ENCODE measurements around the gene USH2A.

Gene USH2A, protein sequence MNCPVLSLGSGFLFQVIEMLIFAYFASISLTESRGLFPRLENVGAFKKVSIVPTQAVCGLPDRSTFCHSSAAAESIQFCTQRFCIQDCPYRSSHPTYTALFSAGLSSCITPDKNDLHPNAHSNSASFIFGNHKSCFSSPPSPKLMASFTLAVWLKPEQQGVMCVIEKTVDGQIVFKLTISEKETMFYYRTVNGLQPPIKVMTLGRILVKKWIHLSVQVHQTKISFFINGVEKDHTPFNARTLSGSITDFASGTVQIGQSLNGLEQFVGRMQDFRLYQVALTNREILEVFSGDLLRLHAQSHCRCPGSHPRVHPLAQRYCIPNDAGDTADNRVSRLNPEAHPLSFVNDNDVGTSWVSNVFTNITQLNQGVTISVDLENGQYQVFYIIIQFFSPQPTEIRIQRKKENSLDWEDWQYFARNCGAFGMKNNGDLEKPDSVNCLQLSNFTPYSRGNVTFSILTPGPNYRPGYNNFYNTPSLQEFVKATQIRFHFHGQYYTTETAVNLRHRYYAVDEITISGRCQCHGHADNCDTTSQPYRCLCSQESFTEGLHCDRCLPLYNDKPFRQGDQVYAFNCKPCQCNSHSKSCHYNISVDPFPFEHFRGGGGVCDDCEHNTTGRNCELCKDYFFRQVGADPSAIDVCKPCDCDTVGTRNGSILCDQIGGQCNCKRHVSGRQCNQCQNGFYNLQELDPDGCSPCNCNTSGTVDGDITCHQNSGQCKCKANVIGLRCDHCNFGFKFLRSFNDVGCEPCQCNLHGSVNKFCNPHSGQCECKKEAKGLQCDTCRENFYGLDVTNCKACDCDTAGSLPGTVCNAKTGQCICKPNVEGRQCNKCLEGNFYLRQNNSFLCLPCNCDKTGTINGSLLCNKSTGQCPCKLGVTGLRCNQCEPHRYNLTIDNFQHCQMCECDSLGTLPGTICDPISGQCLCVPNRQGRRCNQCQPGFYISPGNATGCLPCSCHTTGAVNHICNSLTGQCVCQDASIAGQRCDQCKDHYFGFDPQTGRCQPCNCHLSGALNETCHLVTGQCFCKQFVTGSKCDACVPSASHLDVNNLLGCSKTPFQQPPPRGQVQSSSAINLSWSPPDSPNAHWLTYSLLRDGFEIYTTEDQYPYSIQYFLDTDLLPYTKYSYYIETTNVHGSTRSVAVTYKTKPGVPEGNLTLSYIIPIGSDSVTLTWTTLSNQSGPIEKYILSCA (N-terminal part only)

DNA sequence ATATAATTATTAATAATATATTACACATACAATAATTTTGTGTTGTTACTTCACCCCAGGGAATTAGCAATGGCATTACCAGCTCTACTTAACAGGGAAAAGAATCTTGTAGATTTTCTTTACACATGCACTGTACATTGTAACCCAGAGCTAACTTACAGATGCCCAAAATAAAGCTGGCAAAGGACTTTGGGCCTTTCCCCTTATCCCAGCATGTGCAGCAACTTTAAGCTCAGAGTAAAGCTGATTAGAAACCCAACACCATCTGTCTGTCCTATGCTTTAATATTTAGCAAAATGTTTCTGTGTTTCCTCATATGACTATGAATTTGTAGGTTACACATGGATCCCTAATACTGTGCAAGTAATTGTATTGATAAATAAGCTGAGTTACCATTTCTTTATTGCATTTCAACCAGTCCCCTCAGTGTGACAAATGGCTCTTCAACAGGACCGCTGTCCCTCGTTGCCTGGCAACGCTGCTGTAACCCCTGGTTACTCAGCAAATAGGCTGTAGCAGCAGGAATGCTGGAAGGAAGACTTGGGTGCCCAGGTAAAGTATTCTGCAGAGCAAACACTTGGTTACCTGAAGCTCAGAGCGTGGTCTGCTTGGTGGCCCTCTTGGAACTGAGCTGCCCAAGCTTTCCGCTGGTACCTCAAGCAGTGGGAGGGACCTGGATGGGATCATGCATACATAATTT, at the start of gene USH2A:
Gene USH2A, minus strand, starts transcription at position 628 of the 700 bp plus-strand sequence. CDS start 1,112 bp downstream, outside the sequence.
- H3K27me3 Mint-ChIP-seq (ENCODE audit: low read depth) = no peaks in the 10 kb centered on the region
- no peak within 1 kb of the TSS for H3K27ac Mint-ChIP-seq
- peaks cover 4% of the 10 kb centered on the region for H3K9me3 Mint-ChIP-seq
- H3K4me3 Mint-ChIP-seq = no peak within 1 kb of the TSS
- H3K36me3 Mint-ChIP-seq (ENCODE audit: low read depth) = no peaks in the 10 kb centered on the region
- H3K4me1 Mint-ChIP-seq (ENCODE audit: low read depth) = no peaks in the 10 kb centered on the region

DNA sequence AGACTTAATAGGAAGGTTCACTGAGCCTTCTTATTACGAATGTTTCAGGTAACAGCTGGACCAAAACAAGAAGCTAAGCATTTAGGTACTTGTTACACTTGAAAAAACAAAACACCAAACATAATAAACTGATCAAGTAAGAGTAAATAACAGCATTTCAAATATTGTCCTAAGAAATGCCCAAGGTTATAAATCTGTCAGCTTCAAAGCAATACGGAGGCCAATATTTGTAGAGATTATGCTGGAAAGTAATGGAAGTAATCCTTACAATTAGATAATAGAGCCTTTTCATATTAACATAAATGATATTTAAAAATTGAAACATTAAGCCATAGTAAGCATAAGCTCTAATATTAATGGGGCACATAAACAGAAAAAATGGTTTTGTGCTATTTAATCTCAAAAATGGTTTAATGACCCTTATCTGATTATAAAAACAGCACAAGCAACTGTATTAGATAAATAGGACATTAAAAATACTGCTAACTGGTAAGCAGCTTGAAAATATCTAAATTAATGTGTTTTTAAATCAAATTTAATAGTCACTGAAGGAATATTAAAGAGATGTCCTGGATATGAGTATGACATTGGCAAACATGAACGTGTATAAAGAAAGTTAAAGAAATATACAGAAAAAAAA, 43.0 kb upstream of the USH2A start:
- H3K27ac Mint-ChIP-seq = no peak overlapping the region
- H3K4me3 Mint-ChIP-seq = no peak overlapping the region
- no peaks in the 10 kb centered on the region for H3K4me1 Mint-ChIP-seq (ENCODE audit: low read depth)
- no peaks in the 10 kb centered on the region for H3K36me3 Mint-ChIP-seq (ENCODE audit: low read depth)
- no peaks in the 10 kb centered on the region for H3K27me3 Mint-ChIP-seq (ENCODE audit: low read depth)
- no peaks in the 10 kb centered on the region for H3K9me3 Mint-ChIP-seq

DNA sequence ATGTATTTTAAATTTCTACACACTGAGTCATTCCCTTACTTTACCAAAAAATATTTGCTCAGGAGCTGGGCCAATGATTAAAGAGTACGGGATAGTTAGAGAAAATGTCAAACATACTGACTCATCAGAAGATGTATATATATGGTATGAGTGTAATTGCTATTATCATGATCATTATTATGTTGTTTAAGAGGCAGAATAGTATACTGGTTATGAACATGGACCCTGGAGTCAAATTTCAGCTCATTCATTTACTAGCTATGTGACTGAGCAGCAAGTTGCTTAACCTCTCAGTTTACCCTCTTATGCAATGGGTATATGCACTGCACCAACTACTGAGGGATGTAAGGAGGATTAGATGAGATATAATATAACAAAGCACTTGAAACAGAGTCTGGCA, 41.2 kb upstream of the USH2A start:
- Mint-ChIP-seq H3K9me3 (no peaks in the 10 kb centered on the region), H3K27me3 (ENCODE audit: low read depth) (no peaks in the 10 kb centered on the region), H3K4me1 (ENCODE audit: low read depth) (no peaks in the 10 kb centered on the region), H3K4me3 (no peak overlapping the region), H3K27ac (no peak overlapping the region), H3K36me3 (ENCODE audit: low read depth) (no peaks in the 10 kb centered on the region)

DNA sequence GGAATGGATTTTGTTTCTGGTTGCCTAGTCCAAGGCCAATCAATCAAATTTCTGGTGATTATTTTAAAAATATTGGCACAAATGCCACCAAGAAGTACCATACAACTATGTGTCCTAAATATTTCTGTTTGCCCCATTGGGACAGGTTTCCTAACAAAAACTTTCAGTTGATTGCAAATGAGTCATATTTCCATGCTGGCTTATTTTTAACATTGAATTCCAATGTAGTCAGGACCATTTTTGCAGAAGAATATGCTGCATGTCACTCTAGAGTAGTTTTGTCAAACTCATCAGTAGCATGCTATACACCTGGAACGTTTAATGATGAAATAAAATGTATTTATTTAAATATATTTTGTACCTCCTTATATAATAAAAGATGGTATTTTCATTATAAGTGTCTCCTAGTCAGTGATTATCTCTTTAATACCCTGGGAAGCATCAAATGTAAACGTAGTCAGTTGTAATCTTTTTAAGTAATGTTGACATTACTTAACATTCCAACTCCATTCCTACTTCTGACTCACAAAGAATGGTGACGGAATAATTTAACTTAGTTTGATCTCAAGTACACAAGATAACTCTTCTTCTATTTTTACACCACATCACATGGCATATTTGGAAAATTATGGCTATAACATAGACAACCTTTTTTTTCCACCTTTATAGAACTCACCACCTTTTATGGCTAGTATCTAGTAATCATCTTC, 39.0 kb upstream of the USH2A start:
- no peak overlapping the region for H3K4me3 Mint-ChIP-seq
- no peaks in the 10 kb centered on the region for H3K36me3 Mint-ChIP-seq (ENCODE audit: low read depth)
- no peak overlapping the region for H3K27ac Mint-ChIP-seq
- H3K4me1 Mint-ChIP-seq (ENCODE audit: low read depth) = no peaks in the 10 kb centered on the region
- no peaks in the 10 kb centered on the region for H3K27me3 Mint-ChIP-seq (ENCODE audit: low read depth)
- no peaks in the 10 kb centered on the region for H3K9me3 Mint-ChIP-seq

DNA sequence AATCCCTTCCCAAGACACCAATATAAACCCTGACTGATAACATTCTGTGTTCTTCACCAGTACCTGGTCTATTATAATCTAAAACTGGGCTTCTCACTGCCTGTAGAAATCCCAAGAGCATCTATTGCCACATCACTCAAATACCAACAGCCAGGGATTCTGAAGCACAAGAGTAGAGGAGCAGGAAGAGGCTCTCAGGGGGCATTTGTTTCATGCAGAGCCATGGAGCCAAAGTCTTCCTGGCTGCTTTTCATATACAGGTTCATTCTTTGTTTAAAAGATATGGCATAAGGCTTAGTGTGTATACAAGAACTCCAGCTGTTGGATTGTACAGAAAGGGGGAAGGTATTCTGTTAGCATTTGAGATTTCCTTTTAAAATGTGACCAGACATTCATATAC, 38.2 kb upstream of the USH2A start:
- no peaks in the 10 kb centered on the region for H3K36me3 Mint-ChIP-seq (ENCODE audit: low read depth)
- H3K27me3 Mint-ChIP-seq (ENCODE audit: low read depth) = no peaks in the 10 kb centered on the region
- no peak overlapping the region for H3K27ac Mint-ChIP-seq

DNA sequence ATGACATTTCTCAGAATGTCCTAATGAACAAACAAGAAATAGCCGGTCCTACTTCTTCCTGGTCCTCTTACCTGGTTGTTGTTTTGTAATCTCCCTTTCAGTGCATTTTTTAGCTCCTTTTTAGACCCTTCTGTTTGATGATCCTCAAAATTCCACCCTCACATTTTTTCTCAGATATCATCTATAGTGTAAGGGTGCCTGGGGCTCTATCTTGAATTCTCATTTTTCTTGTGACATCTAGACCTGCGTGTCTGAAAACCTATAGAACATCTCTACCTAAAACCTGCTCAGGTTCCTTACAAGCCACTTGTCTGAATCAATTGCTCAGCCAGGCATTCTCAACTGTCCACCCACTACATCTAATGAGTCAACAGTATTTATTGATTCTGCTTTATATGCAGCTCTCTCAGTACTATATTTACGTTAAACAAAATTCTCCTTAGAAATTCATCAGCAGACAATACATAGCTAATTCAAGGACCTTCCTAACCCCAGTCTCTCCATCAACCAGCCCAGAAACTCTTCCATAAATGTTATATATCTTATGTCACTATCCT, 36.5 kb upstream of the USH2A start:
- Mint-ChIP-seq H3K27me3 (ENCODE audit: low read depth) (no peaks in the 10 kb centered on the region), H3K27ac (no peak overlapping the region), H3K4me1 (ENCODE audit: low read depth) (no peaks in the 10 kb centered on the region), H3K9me3 (no peaks in the 10 kb centered on the region), H3K4me3 (no peak overlapping the region), H3K36me3 (ENCODE audit: low read depth) (no peaks in the 10 kb centered on the region)

More for the DNA sequence above, 38.2 kb upstream of the USH2A start:
- no peaks in the 10 kb centered on the region for H3K4me1 Mint-ChIP-seq (ENCODE audit: low read depth)
- H3K9me3 Mint-ChIP-seq = no peaks in the 10 kb centered on the region
- no peak overlapping the region for H3K4me3 Mint-ChIP-seq

DNA sequence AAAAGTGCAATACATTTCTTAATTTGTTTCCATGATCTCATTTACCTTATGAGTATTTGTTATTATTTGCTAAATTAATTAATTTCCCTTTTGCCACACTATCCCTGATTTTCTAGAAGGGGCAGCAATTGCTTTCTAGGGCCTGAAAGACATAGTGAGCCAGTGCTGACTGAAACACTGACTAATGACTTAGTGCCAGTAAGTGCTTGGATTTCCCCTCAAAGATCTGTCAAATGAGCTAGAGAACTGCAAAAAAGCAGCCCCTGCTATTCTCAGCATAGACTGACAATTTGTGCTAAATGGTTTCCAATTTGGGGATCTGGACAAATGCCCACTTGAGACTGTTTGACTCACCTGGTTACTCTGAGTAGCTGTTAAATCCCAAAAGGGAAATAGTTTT, 35.6 kb upstream of the USH2A start:
- Mint-ChIP-seq H3K27me3 (ENCODE audit: low read depth) (no peaks in the 10 kb centered on the region), H3K36me3 (ENCODE audit: low read depth) (no peaks in the 10 kb centered on the region), H3K4me1 (ENCODE audit: low read depth) (no peaks in the 10 kb centered on the region), H3K9me3 (no peaks in the 10 kb centered on the region), H3K4me3 (no peak overlapping the region), H3K27ac (no peak overlapping the region)

DNA sequence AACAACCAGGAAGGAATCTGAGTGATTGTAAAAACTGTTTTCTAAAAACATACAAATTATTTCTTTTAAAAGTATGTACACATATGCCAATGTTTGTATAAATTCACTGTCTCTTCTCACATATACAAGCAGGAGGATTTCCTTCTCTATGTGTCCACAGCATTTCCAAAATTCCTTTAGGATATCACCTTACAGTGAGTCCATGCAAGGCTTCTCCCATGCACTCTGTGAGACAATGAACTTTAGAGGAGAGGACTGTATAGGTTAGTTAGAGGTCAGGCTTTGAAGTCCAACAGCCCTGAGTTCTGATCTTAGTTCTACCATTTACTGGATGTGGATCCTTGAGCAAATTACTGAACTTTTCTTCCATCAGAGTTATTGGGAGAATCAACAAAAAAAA, 34.1 kb upstream of the USH2A start:
- Mint-ChIP-seq H3K36me3 (ENCODE audit: low read depth) (no peaks in the 10 kb centered on the region), H3K4me3 (no peak overlapping the region), H3K27me3 (ENCODE audit: low read depth) (no peaks in the 10 kb centered on the region), H3K4me1 (ENCODE audit: low read depth) (no peaks in the 10 kb centered on the region), H3K9me3 (no peaks in the 10 kb centered on the region), H3K27ac (no peak overlapping the region)

DNA sequence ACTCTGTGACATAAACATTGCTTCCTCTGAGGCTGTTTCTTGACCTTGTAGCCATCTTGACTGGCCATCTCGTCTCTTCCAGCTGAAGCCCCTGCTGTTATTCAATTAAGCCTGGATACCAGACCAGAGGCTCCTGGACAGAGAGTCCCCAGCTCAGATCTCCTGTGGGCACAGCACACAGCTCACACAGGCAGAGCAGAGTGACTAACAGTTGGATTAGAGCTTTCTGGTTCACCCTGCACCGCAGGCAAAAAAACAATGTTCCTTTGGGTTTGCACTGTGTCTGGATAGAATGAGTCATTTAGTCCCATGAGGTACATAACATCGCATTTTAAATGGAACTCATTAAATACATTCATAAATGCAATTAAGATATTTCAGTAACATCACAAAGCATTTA, 33.4 kb upstream of the USH2A start:
- H3K4me3 Mint-ChIP-seq = no peak overlapping the region
- no peaks in the 10 kb centered on the region for H3K36me3 Mint-ChIP-seq (ENCODE audit: low read depth)
- H3K9me3 Mint-ChIP-seq = no peaks in the 10 kb centered on the region
- H3K4me1 Mint-ChIP-seq (ENCODE audit: low read depth) = no peaks in the 10 kb centered on the region
- H3K27ac Mint-ChIP-seq = no peak overlapping the region
- H3K27me3 Mint-ChIP-seq (ENCODE audit: low read depth) = no peaks in the 10 kb centered on the region

DNA sequence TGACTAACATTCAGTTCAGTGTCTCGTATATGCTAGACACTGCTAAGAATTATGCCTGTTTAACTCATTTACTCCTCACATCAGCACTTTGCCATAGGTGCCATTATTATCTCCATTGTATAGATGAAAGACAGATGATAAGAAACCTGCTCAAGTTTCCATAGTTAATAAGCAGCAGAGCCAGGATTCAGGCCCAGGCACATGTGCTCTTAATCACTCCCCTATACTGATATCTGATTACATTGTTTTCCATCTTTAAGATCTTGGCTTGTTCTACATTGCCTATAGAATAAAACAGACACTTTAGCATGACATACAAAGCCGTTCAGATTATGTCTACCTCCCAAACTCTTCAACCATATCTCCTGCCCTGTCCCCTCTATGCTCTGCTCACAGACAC, 30.5 kb upstream of the USH2A start:
- no peaks in the 10 kb centered on the region for H3K4me1 Mint-ChIP-seq (ENCODE audit: low read depth)
- H3K36me3 Mint-ChIP-seq (ENCODE audit: low read depth) = no peaks in the 10 kb centered on the region
- no peak overlapping the region for H3K27ac Mint-ChIP-seq
- H3K9me3 Mint-ChIP-seq = no peaks in the 10 kb centered on the region
- no peak overlapping the region for H3K4me3 Mint-ChIP-seq
- no peaks in the 10 kb centered on the region for H3K27me3 Mint-ChIP-seq (ENCODE audit: low read depth)

DNA sequence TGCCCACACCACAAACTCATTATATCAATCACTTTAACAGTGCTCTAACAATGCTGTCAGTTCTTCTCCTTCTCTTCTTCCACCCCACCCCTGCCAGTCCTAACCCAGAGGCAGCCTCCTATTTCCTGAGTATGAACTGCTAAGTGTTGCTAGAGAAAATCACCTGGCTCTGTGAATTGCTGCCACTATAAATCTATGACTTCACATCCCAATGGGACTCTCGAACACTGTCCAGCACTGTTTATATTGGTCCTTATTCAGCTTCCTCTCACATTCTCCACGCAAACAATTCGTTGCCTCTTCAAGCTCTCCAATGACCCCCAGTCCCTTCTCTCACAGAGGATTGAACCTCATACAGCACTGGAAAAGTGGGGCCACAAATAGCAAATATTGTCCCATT, 27.0 kb upstream of the USH2A start:
- no peaks in the 10 kb centered on the region for H3K27me3 Mint-ChIP-seq (ENCODE audit: low read depth)
- H3K4me1 Mint-ChIP-seq (ENCODE audit: low read depth) = no peaks in the 10 kb centered on the region
- no peaks in the 10 kb centered on the region for H3K36me3 Mint-ChIP-seq (ENCODE audit: low read depth)
- no peak overlapping the region for H3K4me3 Mint-ChIP-seq
- peaks cover 5% of the 10 kb centered on the region for H3K9me3 Mint-ChIP-seq
- H3K27ac Mint-ChIP-seq = no peak overlapping the region

DNA sequence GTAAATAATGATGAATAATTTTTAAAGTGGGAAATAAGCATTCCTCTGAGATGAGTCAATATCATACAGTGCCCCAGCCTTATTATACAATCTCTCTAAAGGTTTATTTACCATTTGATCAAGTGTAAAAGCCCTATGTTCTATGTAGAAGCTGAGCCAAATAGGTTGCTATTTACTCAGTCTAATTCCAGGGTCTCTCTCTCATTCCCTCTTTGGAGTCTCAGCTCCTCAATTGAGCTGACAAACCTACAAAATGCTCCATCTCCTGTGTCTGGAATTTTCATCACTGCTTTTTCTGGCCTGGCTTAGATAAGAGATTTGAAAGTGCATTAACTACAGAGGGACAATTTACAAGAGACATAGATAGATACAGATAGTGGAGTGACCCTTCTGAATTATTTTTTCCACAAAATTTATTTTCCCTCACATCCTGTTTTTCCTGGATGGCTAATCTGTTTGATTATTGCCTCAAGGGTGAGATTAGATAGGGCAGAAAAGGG, 24.8 kb upstream of the USH2A start:
- Mint-ChIP-seq H3K9me3 (peaks cover 5% of the 10 kb centered on the region), H3K4me1 (ENCODE audit: low read depth) (no peaks in the 10 kb centered on the region), H3K27ac (no peak overlapping the region)

DNA sequence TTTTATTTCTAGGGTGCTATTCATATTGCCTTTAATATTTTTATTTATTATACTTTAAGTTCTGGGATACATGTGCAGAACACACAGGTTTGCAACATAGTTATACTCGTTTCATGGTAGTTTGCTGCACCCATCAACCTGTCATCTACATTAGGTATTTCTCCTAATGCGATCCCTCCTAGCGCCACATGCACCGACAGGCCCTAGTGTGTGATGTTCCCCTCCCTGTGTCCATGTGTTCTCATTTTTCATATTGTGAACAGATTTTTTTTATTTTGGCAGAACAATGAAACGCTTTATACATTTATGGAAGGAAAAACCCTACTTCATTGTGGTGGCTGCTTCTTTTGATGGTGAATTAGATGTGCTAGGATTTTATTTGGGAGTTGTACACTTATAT, 14.4 kb upstream of the USH2A start:
- no peaks in the 10 kb centered on the region for H3K9me3 Mint-ChIP-seq
- no peaks in the 10 kb centered on the region for H3K27me3 Mint-ChIP-seq (ENCODE audit: low read depth)
- no peak overlapping the region for H3K27ac Mint-ChIP-seq
- no peaks in the 10 kb centered on the region for H3K4me1 Mint-ChIP-seq (ENCODE audit: low read depth)
- H3K36me3 Mint-ChIP-seq (ENCODE audit: low read depth) = no peaks in the 10 kb centered on the region
- H3K4me3 Mint-ChIP-seq = no peak overlapping the region

More for the DNA sequence above, 24.8 kb upstream of the USH2A start:
- H3K36me3 Mint-ChIP-seq (ENCODE audit: low read depth) = no peaks in the 10 kb centered on the region
- H3K4me3 Mint-ChIP-seq = no peak overlapping the region
- H3K27me3 Mint-ChIP-seq (ENCODE audit: low read depth) = no peaks in the 10 kb centered on the region

Data from T-helper 1 cell treated with Interleukin-12 subunit alpha and Interleukin-12 subunit beta and Interleukin-4 antibody, amounts not matched to agents 30 μg/mL and 1 μg/mL, for 36 hours (primary cell).